HepG2 (cell line): Measurements from ENCODE around the gene HORMAD2. TPM values are rescaled to one million over a fixed set of nuclear protein-coding genes. Genes with fewer than 3 reads are reported as not detected.

Source experiments
- BATF2 ChIP-seq: sonication (generic); formaldehyde crosslinking; IDR thresholded peaks from 2 replicates; pipeline ENCODE4 v1.8.0; 2022; ENCODE audit warnings: mild to moderate bottlenecking, missing genetic modification reagents, moderate library complexity
- CBX2 ChIP-seq, 2 experiments: fragments of 200-600 bp in 1 of 2; sonication (generic); formaldehyde crosslinking in 1 of 2; IDR thresholded peaks; 2 replicates each; pipeline versions ENCODE4 v1.7.0 to v1.8.1; 2018 to 2022; ENCODE audit warnings: low read depth in 2 of 2, low read length in 1 of 2, mild to moderate bottlenecking in 1 of 2, missing genetic modification reagents in 1 of 2
- CHCHD3 ChIP-seq: sonication (generic); formaldehyde crosslinking; IDR thresholded peaks from 2 replicates; pipeline ENCODE4 v1.8.0; 2022; ENCODE audit warnings: mild to moderate bottlenecking, missing genetic modification reagents, moderate library complexity
- ESRRA ChIP-seq: sonication (generic); formaldehyde crosslinking; IDR thresholded peaks from 2 replicates; pipeline ENCODE4 v1.5.1; 2020; ENCODE audit warnings: mild to moderate bottlenecking, low read depth, missing genetic modification reagents
- HNF4A ChIP-seq: sonication (generic); formaldehyde crosslinking; IDR thresholded peaks from 2 replicates; pipeline ENCODE4 v1.4.0; 2020; ENCODE audit warnings: missing genetic modification reagents
- PRPF4 ChIP-seq: fragments of 200-400 bp; formaldehyde crosslinking; IDR thresholded peaks from 2 replicates; pipeline ENCODE4 v1.6.1; 2016; ENCODE audit warnings: low read length, low read depth; ENCODE audit not compliant: poor library complexity, severe bottlenecking
- SALL2 ChIP-seq: sonication (generic); formaldehyde crosslinking; IDR thresholded peaks from 2 replicates; pipeline ENCODE4 v1.8.1; 2023; ENCODE audit warnings: mild to moderate bottlenecking, missing genetic modification reagents, inconsistent platforms
- SMAD9 ChIP-seq: sonication (generic); formaldehyde crosslinking; IDR thresholded peaks from 2 replicates; pipeline ENCODE4 v1.5.1; 2020; ENCODE audit warnings: mild to moderate bottlenecking, missing genetic modification reagents
- TEAD2 ChIP-seq: sonication (generic); formaldehyde crosslinking; IDR thresholded peaks from 2 replicates; pipeline ENCODE4 v1.9.0; 2021; ENCODE audit warnings: missing genetic modification reagents
- ZBTB33 ChIP-seq: sonication (generic); formaldehyde crosslinking; IDR thresholded peaks from 2 replicates; pipeline ENCODE4 v1.4.0; 2020; ENCODE audit warnings: missing genetic modification reagents
- ZFP36L1 ChIP-seq: sonication (generic); formaldehyde crosslinking; IDR thresholded peaks from 2 replicates; pipeline ENCODE4 v1.8.0; 2022; ENCODE audit warnings: mild to moderate bottlenecking, missing genetic modification reagents, moderate library complexity
- ZMYM2 ChIP-seq: sonication (generic); formaldehyde crosslinking; IDR thresholded peaks from 2 replicates; pipeline ENCODE4 v1.8.0; 2022; ENCODE audit warnings: mild to moderate bottlenecking, missing genetic modification reagents
- ZNF251 ChIP-seq: sonication (generic); formaldehyde crosslinking; IDR thresholded peaks from 2 replicates; pipeline ENCODE4 v1.9.0; 2021; ENCODE audit warnings: mild to moderate bottlenecking, missing genetic modification reagents
- ZNF281 ChIP-seq: sonication (generic); formaldehyde crosslinking; IDR thresholded peaks from 2 replicates; pipeline ENCODE4 v1.4.0; 2020; ENCODE audit warnings: missing genetic modification reagents, borderline replicate concordance
- ZNF337 ChIP-seq: sonication (generic); formaldehyde crosslinking; IDR thresholded peaks from 2 replicates; pipeline ENCODE4 v1.5.1; 2020; ENCODE audit warnings: missing genetic modification reagents, low read depth, mild to moderate bottlenecking, borderline replicate concordance
- ZNF432 ChIP-seq: sonication (generic); formaldehyde crosslinking; IDR thresholded peaks from 2 replicates; pipeline ENCODE4 v1.5.0; 2020; ENCODE audit warnings: missing genetic modification reagents, mild to moderate bottlenecking, borderline replicate concordance
- ZNF503 ChIP-seq: sonication (generic); formaldehyde crosslinking; IDR thresholded peaks from 2 replicates; pipeline ENCODE4 v1.4.0; 2020; ENCODE audit warnings: missing genetic modification reagents
- ZNF512 ChIP-seq: sonication (generic); formaldehyde crosslinking; IDR thresholded peaks from 2 replicates; pipeline ENCODE4 v1.4.0; 2020; ENCODE audit warnings: mild to moderate bottlenecking, missing genetic modification reagents
- ZNF546 ChIP-seq: sonication (generic); formaldehyde crosslinking; conservative IDR thresholded peaks from 2 replicates; pipeline ENCODE4 v1.8.1; 2023; ENCODE audit warnings: mild to moderate bottlenecking, missing genetic modification reagents
- ZNF570 ChIP-seq: sonication (generic); formaldehyde crosslinking; IDR thresholded peaks from 2 replicates; pipeline ENCODE4 v1.4.0; 2020; ENCODE audit warnings: mild to moderate bottlenecking, missing genetic modification reagents, borderline replicate concordance
- ZNF720 ChIP-seq: sonication (generic); formaldehyde crosslinking; IDR thresholded peaks from 2 replicates; pipeline ENCODE4 v1.4.0; 2020; ENCODE audit warnings: missing genetic modification reagents
- ZNF740 ChIP-seq: sonication (generic); formaldehyde crosslinking; IDR thresholded peaks from 2 replicates; pipeline ENCODE4 v1.4.0; 2020; ENCODE audit warnings: missing genetic modification reagents
- polyA plus RNA-seq, 8 experiments: library from polyadenylated mRNA; depleted of rRNA in 3 of 8; stranded (reverse) in 7 of 8; unstranded in 1 of 8; fragments of >200 nt; fragmentation: Illumina TruSeq in 4 of 8; extraction: Trizol in 4 of 8; gene quantifications; 2 replicates each; pipeline versions ENCODE4 v1.2.1 to v1.2.3, GENCODE V29; 2011 to 2016; ENCODE audit warnings: low read depth in 4 of 8, missing spikeins in 1 of 8, mixed read lengths in 1 of 8; ENCODE audit not compliant: insufficient read depth in 1 of 8
- total RNA-seq, 5 experiments: library from RNA; depleted of rRNA; stranded (reverse); fragments of >200 nt; fragmentation: Illumina TruSeq; extraction: Trizol; gene quantifications; 2 replicates each; pipeline ENCODE4 v1.2.3, GENCODE V29; 2016; ENCODE audit warnings: low read depth in 1 of 5

The HORMAD2 gene
- total and polyA plus RNA-seq, 2 of the 13 experiments (the other 11 are each of a cell fraction or from before 2014, with no cell fraction given): not detected

GRCh38 chr22:30054764-30055069, 25.5 kb upstream of the HORMAD2 start (continued):
- TF ChIP-seq ZNF503 (CRISPR knock-in tag): peak; percentile 71; the same call in 1 of the 2 replicates
- no peak for TF ChIP-seq ZNF720 (CRISPR knock-in tag)
- no peak for TF ChIP-seq PRPF4
- TF ChIP-seq ZNF512 (CRISPR knock-in tag): no peak
- no peak for TF ChIP-seq TEAD2 (CRISPR knock-in tag)
- TF ChIP-seq ZNF337 (CRISPR knock-in tag): no peak
- no peak for TF ChIP-seq SMAD9 (CRISPR knock-in tag)
- TF ChIP-seq ESRRA (CRISPR knock-in tag): peak; percentile 91
- TF ChIP-seq ZFP36L1 (CRISPR knock-in tag): no peak
- TF ChIP-seq ZBTB33 (CRISPR knock-in tag): no peak
- TF ChIP-seq ZMYM2 (CRISPR knock-in tag): no peak
- peak; percentile 78 for TF ChIP-seq HNF4A (CRISPR knock-in tag)
- no peak for TF ChIP-seq ZNF281 (CRISPR knock-in tag)
- TF ChIP-seq ZNF251 (CRISPR knock-in tag): no peak
- TF ChIP-seq CHCHD3 (CRISPR knock-in tag): no peak
- no peak for TF ChIP-seq ZNF432 (CRISPR knock-in tag)
- no peak for TF ChIP-seq BATF2 (CRISPR knock-in tag)
- TF ChIP-seq ZNF740 (CRISPR knock-in tag): no peak
- TF ChIP-seq ZNF546: no peak
- TF ChIP-seq CBX2 (IDR thresholded peaks at IDR 0.05; ENCODE audit: low read depth, low read length): no peak
- TF ChIP-seq CBX2 (CRISPR knock-in tag; IDR thresholded peaks at IDR 0.05; ENCODE audit: low read depth): no peak
- TF ChIP-seq ZNF570 (CRISPR knock-in tag): no peak
- TF ChIP-seq SALL2 (CRISPR knock-in tag): 0 out of 2 replicates have a peak, but pooled peaks have one; percentile 29
